Measurements from ENCODE around the gene RNF167.

Gene RNF167

DNA sequence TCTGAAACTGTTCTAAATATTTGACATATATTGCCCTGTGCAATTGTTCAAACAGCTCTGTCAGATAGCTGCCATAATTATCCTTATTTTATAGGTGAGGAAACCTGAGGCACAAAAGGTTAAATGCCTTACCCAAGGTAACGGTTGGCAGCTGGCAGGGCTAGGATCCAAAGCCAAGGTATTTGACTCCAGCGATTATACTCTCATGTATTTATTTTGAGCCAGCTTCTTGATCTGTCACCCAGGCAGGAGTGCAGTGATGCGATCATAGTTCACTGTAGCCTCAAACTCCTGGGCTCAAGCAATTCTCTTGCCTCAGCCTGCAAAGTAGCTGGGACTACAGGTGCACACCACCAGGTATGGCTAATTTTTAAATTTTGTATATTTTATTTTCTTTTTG lies 18.0 kb downstream of the RNF167 start:
- no peak for DNase-seq

DNA sequence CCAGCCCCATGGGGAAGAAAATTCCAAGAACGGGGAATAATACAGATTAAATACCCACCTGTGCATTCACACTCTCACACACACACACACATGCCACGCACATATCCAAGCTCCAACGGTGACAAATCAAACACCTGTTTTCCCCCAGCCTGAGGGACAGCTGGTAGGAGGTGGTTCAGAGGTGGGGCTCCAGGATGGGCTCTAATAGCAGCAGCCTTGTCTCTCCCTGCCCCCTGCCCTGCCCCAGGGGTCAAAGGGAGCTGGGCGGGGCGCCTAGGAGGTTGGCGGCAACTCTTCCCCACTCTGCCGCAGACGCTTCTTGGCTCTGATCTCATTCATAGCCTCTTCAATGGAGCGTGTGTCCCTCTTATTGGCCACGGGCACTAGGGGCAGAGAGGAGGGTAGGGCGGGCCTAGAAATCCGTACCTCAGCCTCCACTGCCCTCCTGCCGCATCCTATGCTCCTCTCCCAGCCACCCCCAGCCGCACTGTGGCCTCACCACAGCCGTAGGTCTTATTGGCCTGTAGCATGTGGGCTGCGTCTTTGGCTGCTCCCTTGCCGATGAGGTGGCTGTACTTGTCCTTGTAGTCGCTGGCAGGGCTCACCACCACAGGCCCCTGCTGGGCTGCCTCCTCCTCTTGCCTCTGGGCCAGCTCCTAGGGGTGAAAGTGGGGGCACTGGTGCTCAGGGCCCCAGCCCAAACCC lies 19.3 kb downstream of the RNF167 start:
- no peak for DNase-seq

DNA sequence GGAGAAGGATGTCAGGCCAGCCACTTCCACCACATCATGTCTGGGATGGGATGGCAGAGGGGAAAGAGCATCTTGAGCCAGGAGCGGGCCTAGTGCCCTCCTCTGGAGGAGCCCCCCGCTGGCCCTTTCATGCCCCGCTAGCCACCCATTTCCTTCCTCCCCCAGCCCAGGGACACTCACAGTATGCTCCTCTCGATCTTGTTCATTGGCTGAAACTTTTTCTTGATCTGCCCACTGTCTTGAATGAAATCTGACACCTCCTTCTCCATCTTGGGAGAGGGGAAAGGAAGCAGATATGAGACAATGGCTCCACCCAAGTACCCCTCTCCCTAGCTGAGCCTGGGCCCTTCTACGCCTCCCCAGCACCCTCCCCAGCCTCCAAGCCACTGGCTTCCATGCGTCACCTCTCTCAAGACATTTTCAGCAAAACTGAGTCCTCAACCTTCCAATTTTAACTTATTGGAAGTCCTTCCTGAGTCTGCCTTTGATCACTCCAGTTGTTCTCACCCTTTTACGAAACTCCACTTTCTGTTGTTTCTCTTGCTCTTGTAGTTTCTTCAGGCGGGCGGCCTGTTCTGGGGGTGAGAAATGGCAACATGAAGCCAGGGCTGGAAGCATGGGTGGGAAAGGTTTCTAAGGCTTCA lies 20.3 kb downstream of the RNF167 start:
- DNase-seq: no peak

DNA sequence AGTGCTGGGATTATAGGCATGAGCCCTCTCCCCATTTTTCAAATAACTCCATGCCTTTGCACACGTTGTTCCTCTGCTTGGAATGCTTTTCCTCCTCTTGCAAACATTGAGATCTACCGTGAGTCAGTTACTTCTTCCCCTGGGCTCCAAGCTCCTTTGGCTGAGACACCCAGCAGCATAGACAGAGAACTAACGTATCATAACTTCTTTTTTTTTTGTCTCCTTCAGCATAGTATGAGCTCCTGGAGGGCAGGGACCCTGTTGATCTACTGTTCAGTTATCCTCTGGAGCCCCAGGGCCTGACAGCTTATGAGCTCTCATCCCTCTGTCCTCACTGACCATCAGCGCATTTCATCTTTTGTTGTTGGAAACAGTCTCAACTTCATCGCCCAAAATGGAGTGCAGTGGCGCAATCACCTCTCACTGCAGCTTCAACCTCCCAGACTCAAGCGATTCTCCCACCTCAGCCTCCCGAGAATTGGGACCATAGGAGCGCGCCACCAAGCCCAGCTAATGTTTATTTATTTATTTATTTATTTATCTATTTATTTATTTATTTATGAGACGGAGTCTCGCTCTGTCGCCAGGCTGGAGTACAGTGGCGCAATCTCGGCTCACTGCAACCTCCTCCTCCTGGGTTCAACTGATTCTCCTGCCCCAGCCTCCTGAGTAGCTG lies 25.4 kb downstream of the RNF167 start:
- no peak for DNase-seq

DNA sequence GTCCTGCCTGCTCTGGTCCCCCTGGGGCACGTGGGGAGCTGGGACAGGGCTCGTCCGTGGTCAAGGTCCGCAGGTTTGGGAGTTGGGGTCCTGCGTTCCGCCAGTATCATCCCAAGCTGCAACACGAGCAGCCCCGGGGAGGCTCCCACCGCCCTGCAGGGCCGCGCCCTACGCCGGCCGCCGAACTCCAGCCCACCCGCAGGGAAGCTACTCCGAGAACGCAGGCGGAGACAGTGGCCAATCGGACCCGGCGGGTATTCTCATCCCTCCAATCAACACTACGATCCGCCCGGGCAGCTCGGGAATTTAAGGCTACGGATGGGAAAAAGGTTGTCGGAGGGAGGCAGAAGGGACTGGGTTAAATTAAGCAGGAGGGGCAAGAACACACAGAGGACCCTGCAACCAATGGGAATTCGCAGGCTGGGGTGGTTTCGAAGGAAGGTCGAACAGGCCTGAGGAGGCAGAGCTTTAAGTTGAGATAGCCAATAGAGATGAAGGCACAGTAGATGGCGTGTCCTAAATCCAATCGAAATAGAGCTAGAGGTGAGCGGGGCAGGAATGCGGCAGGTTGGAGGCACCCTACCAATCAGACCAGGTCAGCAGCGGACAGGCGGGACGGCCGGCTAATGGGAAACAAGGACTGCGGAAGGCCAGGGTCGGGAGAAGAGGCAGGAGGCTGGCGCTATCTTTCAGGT lies 26.9 kb downstream of the RNF167 start:
- peak; percentile 100 for DNase-seq

DNA sequence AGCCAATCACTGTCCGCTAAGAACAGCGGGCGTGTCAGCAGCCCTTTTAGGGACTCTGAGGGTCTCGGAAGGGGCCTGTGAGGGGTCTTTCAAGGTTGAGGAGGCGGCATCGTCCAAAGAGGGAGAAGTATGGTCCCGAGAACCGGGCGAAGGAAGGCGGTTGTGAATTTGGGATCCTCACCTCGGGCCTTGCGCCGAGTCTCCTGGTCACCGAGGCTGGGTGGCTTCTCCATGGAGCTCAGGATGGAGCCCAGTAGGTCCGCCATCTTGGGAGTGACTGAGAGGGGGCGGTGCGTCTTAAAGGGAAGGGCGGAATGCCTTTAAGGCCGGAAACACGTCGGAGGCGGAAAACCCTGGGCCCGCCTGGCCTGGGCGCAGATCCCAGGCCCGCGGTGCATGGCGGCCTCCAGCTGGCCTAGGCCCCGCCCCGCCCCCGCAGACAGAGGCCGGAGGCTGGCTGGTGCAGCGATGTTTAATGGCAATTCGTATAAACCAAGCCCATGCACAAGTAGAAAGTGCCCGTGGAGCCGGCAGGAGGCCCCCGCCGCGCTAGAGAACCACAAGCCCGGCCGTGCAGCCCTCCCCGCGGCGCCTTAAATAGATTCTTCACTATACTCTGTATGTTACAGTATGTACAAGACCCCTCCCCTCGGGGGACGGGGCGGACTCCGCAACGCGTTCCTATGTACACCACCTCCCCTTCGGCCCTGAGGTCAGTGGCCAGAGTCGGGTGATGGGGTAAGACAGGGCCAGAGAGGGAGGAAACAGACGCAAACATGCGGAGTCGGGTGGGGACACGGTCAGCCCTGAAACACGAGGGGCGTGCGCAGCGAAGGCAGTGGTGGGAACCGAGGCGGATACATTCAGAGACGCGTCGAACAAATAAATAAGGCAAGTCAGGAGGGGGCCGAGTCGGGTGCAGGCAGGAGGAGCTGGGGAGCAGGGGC lies 27.7 kb downstream of the RNF167 start, which contains the start of gene SPAG7:
Gene SPAG7, minus strand, starts transcription at position 279 of the 947 bp plus-strand sequence. Its CDS starts 13 bp downstream, at position 266.
- peak; percentile 99 for DNase-seq

DNA sequence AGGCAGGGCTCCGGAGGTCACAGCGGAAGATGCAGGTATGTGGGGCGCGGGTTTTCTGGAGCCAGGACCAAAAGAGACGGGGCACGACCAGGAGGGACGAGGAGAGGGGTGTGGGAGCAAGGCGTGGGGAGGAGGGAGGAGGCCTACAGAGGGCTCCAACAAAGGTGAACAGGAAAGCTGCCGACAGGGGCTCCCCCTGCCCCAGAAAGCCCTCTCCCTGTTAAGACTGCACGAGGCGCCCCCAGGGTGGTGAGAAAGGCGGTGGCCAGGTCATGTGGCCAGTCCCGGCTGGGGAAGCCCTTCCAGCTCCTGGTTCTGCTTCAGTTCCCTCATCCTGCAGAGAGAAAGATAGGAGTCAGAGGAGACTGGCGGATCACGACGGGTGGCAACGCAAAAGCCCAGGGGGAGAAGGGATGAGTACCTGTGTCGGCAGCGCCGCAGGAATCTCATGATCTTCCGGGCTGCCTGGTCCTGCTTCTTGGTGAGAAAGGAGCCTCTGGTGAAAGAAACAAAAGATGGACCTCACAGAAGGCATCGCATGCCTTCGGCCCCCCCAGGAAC lies 28.5 kb downstream of the RNF167 start:
- peak; percentile 47 for DNase-seq

DNA sequence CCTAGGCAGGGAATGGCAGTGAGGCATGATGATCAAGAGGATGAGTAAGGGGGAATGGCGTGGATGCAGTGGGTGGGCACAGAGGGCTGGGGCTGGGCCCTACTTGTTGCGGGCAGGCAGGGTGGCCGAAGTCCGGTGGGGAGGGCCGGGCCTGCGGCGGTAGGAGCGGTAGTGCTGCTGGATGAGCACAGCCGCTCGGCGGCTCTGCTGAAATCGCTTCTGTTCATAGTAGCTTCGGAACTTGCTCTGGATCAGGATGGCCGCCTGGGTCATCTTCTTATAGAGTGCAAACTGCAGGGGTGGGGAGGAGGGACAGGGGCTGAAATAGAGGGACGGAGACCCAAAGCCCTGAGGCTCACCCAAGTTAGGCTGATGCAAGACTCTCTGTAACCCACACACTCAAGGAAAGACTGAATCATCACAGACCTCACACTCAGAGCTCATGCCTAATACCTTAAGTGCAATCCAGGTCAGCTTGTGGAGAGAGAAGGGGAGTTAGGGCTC lies 29.0 kb downstream of the RNF167 start:
- DNase-seq: peak; percentile 74

DNA sequence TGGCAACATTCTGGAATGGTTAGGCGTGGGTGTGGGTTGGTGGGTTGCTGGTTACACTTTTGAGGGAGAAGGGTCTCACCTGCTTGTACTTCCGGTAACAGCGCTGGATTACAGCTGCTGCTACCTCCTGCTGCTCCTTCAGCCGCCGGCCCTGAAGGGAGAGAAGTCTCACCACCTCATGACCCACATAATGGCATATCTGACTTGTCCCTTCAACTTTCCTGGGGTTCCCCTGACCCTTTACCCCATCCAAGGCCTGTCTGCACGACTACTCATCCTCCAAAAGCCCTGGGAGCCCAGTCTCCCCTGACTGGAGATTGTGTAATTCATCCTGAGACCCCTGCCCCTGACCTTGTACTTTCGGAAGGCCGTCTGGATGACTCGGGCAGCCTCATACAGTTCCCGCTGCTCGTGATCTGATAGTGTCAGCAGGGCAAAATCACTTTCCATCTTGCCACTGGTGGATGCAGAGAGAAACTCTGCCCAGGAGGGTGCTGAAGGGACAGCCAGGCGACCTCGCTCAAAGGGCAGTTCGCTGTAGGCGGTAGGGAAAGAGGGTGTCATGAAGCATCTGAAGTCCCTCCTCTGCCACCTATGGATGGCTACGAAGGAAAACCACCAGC lies 29.6 kb downstream of the RNF167 start:
- no peak for DNase-seq

DNA sequence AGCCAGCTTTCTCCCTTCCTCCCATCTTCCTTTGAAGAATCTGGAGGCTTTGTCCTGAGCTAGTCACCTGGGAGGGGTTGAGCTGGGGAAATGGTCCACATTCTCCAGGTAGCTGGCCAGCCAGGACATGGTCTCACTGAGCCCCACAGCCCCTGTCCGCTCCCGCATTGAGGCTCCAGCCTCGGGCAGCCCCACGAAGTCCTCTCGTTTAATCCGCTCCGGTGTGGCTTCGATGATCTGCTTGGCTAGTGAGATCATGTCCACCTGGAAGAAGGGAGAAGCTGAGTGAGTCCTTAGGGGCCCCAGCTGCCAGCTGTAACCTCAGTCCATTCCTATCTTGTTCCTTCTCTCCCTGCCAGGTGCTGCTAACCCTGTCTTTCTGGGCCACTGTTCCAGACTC lies 30.2 kb downstream of the RNF167 start:
- no peak for DNase-seq

DNA sequence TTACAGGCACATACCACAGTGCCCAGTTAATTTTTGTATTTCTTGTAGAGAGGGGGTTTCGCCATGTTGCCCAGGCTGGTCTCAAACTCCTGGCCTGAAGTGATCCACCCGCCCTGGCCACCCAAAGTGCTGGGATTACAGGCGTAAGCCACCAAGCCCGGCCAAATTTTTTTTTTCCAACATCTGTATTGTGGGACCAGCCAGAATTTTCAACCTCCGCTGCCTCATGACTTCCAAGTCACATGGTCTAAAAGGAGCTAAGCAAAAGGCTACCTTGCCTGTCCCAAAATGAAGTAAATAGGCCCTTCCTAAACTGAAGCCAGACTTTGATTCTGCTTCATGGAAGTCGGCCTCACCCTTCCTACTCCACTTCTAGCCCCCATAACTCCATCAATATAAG lies 31.8 kb downstream of the RNF167 start:
- DNase-seq: no peak

DNA sequence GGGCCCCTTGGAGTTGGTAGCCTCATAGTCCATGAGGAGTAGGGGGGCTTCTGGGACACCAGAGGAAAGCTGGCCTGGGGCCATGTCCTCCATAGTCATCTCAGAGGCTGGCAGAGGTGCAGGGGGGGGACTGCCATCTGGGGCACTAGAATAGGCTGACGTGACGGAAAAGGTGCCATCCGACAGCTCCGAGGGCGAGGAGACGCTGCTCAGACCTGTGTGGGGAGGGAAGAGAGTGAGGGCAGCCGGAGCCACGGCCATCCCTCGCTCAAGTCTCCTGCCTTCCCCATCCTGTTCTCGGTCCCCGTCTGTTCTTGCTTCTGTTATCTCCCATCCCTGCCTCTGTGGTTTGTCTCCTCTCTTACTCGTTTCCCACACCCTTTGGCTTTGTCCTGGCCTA lies 32.3 kb downstream of the RNF167 start:
- DNase-seq: no peak

DNA sequence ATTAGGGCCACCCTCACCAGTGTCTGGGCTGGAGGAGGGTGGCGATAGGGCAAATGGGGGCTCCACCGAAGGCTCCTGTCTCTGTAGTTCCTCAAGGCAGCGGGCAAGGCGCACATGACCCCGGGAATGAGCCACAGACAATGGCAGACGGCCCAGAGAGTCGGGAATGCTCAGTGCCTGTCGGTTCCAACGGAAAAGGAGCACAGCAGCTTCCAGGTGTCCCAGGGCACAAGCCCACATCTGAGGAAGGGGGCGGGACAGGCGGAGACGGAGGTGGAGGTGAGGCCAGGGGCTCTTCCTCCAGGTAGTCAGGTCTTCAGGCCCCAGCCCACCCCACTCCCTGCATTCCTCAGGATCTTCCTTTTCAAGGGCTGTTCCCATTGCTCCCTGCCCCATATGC lies 32.7 kb downstream of the RNF167 start:
- no peak for DNase-seq

DNA sequence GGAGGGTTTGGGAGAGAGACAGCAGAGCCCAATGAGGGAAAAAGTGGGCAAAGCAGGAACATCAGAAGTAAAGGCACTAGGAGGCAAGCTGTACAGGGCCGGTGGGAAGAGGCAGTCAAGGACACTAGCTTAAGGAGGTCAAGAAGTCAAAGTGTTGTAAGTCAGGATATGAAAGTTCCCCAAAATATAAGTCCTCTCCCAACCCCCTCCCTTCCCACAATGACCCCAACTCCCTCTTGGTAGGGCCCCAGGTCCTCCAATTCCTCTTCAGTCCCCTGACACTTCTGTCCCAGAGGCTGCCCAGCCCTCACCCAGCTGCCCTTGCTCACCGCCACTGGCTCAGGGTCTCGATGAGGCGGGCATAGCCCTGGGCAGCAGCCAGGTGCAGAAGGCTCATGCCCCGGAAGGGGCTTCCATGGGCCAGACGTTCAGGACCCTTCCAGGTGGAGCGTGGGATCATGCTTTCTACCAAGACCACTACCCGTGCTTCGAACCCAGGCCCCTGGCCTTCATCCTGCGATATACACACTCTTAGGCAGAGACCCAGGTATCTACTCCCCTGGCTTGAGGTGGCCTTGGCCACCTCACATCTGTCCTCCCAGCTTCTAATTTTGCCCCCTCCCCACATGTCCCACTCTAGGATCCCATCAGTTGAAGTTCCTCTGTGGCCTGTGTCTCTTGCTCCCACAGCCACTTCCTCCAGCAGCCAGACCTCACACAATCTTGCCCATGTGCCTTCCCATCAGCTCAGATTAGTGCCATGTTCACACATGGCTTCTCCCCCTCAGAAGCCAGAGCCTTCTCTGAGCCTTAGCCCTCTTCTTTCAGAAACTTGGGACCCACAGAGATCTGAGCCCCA lies 33.4 kb downstream of the RNF167 start:
- DNase-seq: no peak

DNA sequence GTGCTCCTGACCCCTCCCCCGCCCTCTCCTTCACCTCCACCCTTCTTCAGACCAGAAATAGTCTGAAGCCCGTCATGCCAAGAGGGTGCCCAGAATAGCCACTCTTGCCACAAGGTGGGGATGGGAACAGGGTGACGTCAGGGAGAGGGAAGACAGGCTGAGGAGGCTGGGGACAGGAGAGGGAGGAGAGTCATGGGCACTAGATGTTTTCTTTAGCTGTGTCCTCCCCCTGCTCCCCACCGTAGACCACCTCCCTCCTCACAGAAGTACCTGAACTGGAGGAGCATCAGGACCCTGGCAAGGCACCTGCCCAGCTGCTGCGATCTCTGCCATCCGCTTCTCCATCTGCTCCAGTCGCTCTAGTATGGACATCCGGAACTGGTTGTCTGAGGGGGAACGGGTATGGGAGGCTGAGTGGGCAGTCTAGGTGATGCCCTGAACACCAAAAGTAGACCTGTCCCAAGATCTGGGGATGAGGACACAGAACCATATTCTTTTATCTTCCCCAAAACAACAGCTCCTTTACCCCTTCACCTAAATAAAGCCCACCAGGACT lies 34.1 kb downstream of the RNF167 start:
- no peak for DNase-seq

DNA sequence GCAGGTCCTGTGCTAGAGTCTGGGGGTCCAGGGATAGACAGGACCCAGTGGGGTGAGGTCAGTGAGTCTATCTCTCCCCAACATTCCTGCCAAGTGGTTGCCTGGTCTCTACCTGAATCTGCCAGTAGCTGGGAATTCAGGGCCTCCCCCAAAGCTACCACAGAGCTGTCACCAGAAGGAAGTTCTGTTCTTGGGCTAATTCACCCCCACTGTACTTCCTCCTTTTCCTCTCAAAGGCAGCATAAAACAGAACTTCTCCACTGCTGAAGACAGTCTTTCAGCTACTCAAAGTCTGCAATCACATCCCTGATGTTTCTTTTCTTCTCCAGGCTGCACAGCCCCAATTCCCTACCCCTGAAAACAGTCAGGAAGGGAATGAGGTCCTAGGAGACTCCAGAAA lies 38.7 kb downstream of the RNF167 start:
- peak; percentile 41 for DNase-seq

DNA sequence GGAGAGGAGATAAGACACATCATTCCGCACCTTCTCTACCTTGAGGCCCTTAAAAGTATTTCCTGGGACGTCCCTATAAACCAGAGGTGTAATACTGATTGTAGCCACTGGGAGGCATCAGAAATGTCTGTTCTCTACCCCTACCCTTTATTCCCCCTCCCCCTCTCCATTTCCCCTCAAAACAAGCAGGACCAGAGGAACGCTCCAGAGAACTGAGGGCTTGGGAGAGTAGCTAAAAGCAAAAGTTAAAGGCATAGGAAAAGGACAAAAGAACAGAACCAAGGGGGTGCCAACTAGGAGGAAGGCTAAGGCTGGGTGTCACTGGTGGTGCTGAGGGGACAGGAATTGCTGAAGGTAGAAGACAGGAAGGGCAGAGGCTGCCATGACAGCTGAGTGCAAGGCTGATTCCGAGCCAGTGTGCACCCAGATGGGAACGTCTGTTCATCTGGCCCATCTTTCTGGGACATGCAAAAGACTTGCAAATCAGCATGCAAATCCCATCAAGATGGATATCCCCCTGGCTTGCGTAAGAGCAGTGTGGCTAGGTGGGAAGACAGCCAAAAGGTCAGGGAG lies 40.7 kb downstream of the RNF167 start:
- peak; percentile 85 for DNase-seq

DNA sequence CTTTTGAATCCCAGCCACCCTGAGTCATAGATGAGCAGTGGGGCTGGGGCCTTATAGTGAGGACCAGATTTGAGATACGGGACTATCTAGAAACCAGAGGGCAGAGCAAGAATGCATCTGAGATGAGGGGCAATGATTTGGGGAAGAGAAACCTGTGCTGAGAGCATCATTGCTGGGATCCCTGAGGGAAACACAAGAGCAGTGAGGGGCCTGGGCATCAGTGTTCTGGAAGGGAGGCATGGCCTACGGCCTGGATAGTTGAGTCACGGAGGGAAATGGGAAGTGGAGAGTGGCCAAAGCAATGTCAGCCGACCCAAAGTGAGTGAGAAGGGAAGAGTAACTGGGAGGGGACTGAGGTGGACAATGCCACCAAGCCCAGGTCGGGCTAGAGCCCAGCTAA lies 42.2 kb downstream of the RNF167 start:
- no peak for DNase-seq

DNA sequence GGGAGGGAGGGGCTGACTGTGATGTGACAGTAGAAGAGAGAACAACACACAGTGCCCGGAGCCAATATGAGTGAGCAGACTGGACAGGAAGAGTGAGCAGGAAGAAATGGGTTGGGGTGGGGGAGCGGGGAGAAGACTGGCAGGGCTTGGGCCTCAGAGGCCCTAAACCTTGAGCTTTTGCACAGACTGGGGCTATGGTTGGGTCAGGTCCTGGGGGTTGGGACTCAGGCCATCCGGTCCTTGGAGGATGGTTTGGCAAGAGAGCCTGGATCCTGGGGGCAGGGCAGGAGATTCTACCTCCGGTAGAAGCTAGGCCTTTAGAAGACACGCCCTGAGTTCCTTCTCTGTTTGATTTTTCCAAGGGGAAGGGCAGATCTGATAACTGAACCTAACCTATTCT lies 46.3 kb downstream of the RNF167 start:
- DNase-seq: peak; percentile 67
